GM12874 (cell line): ENCODE measurements around the gene PTPRO.

Experiments
- TF ChIP-seq, protein P1 (sequence below): IDR thresholded peaks from 2 replicates; pipeline ENCODE4 v1.5.1; 2011; ENCODE audit warnings: low read depth, mild to moderate bottlenecking, control low read depth, low read length, moderate library complexity; ENCODE audit not compliant: insufficient read depth

The PTPRO gene

DNA sequence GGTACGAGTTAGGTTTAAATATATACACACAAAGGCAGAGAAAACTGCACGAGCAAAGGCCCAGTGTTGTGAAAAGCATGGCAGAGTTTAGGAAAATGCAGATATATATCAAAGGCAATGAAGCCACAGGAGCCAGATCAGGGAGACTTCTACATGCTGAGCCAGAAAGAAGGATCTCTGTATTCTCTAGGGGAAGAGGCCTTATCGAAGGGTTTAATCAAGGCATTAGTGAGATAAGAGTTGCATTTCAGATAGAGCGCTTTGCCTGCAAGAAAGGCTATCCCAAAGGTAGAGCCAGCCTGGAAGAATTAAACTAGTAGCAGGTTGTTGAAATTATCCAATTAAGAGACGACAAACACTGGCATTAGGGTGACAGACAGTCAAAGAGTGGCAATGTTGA, 7.6 kb downstream of the PTPRO start:
- TF ChIP-seq, protein P1, sequence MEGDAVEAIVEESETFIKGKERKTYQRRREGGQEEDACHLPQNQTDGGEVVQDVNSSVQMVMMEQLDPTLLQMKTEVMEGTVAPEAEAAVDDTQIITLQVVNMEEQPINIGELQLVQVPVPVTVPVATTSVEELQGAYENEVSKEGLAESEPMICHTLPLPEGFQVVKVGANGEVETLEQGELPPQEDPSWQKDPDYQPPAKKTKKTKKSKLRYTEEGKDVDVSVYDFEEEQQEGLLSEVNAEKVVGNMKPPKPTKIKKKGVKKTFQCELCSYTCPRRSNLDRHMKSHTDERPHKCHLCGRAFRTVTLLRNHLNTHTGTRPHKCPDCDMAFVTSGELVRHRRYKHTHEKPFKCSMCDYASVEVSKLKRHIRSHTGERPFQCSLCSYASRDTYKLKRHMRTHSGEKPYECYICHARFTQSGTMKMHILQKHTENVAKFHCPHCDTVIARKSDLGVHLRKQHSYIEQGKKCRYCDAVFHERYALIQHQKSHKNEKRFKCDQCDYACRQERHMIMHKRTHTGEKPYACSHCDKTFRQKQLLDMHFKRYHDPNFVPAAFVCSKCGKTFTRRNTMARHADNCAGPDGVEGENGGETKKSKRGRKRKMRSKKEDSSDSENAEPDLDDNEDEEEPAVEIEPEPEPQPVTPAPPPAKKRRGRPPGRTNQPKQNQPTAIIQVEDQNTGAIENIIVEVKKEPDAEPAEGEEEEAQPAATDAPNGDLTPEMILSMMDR: no peak

DNA sequence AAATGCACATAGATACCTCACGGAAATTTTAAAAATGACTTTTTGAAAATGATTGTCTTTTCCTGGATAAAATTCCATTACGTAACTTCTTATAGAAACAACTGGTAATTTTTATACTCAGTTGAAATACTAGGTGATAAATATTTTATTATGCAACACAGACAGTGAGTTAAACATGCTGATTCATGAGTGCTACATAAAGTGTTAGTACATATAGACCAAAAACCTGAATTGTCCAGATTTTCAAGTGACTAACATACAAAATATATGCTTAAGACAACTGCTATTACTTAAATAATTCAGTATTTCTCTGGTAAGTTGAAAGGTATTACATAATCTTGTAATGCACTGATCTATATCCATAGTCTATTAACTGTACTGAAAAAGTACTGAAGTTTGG, 11.9 kb downstream of the PTPRO start:
- TF ChIP-seq, protein P1: no peak

DNA sequence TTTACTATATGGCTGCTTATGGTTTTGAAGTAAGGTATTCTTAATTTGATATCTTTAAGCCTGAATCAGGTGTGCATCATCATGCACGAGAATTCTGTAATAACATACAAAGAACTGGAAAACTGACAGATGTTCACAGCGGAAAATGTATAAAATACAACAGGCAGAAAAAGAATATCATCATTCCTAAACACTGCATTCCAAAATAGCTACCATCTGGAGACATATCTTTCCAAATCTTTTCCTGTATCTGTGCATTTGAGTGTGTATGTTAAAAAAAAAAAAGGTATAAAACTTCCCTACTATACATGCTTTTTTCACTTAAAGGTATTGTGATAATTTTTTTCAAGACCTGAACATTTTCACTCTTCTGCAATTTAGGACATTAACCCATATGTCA, 13.7 kb downstream of the PTPRO start:
- TF ChIP-seq, protein P1: no peak

DNA sequence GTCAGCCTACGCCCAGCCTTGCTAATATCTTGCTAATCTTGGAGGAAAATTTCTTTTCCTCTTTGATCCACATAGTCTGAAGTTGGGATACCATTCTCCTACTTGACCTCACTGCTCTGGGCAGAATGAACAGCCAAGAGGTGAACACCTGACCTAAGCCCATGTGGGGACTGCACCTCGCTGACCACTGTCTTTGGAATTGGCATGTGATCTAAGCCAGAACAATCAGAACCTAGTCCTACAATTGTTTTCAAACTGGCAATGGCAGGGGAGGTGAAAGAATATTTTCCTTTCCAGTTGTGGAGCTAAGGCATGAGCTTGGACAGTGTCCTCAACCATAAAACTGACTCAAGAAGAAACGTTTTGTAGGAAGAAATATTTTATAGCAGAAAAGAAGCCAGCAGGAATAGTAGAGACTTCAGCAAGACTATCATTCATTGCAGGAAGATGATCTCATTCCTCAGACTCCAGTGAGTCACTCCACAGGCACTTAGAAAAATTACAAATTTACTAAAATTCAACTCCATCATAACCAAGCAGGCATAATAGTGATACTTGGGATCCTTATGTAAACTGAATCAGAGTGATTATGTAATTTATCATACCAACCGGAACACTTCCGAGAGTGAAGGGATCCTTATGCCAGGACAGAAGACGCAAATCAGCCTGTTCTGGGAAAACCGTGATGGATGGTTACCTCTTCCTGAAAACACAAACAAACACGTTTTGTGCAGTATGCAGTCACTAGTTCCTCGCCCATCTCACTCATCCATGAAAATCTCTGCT, 14.7 kb downstream of the PTPRO start:
- TF ChIP-seq, protein P1: no peak

DNA sequence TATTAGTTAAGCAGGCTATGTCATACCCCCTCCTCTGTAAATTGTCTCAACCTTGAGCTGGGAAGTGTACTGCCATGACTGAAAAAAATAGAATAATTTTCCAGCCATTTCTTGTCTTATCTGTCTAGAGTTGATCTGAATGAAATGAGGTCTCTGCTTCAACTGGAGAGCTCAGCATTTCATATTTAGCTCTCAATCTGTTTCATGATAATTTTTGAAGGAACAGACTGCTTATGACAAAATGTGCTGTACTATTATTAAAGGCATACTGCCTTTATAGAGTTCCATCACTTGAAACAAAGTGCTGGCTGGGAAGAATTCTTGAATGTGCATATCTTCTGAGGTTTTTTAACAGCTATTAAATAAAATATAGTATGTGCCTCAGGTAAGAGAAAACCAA, 19.1 kb downstream of the PTPRO start:
- TF ChIP-seq, protein P1: no peak

DNA sequence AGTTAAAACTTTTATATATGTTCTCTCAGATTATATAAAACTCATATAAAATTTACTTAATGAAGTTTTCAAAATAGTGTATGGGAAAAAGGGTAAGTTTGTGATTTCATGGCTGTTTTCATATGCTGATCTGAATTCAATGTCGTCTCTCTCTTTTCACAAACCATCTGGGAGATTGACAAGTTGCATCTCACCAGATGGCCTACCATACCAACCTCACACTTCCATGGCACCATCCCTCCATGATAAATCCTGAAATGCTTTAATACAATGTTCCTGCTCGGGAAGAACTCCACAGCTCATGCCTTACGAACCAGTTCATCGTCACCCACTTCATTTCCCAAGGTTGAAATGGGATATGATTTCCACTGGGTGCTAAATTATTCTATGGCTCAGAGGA, 22.3 kb downstream of the PTPRO start:
- TF ChIP-seq, protein P1: no peak

DNA sequence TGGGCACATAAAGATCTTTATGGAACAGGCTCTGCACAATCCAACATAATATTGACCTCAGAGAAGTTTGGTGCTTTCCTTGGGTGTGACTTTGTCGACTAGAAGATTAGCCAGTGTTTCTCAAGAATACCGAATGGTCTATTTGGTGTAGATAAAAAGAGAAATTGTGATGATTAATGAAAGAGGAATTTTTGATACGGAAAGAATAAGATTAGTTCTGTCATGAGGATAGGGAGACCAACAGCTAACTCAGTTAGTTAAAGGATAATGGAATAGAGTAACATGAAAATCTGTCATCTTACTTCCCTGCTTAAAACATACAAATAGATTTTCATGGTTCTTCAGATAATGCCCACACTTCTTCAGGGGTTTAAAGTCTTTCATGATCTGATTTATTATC, 24.2 kb downstream of the PTPRO start:
- TF ChIP-seq, protein P1: no peak

DNA sequence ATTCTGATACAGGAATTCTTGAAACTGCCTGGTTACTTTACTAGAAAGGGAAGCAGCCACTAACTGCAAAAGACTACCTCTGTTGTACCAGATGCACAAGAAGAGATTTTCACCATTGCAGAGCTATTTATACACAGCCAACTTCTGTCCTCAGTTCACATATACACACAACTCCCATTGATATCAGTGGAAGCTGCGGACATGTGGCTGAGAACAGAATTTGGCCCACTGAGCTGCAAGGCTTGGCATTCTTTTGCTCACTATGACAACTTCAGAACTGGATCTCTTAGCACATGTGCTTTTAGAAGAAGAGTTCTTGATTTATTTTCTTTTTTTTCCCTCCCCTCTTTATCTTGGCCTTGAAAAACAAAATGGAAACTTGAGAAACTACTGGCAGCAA, 28.3 kb downstream of the PTPRO start:
- TF ChIP-seq, protein P1: no peak
